Measurements from ENCODE around the gene SLC39A11.

SLC39A11 gene

DNA sequence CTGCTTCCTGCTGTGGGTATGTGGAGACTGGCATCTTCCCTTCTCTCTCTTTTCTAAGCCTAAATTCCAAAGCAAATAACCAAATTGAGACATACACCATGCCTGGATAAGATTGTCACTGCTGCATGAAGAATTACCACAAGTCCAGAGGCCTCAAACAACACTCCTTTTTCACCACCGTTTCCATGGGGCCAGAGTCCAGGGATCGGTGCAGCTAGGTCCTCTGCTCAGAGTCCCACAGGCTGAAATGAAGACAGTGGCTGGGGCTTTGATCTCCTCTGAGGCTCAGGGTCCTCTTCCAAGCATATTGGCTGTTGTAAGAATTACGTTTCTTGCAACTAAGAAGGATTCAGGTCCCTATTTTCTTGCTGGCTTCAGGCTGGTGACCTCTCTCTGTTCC lies 130.4 kb downstream of the SLC39A11 start:
- Histone ChIP-seq H3K36me3 (ENCODE audit: control insufficient read depth in 5 of 5, insufficient read depth in 5 of 5, low read length in 5 of 5) (no peaks in the 10 kb centered on the region), H3K4me1 (ENCODE audit: control insufficient read depth in 5 of 5, insufficient read depth in 5 of 5, low read length in 5 of 5) (no peaks in the 10 kb centered on the region), H3K9me3 (ENCODE audit: control insufficient read depth in 5 of 5, low read length in 5 of 5) (no peaks in the 10 kb centered on the region), H3K9ac (ENCODE audit: low read length in 5 of 5) (no peak overlapping the region), H3K4me3 (ENCODE audit: low read depth in 1 of 5, low read length in 5 of 5) (no peak overlapping the region), H3K27ac (ENCODE audit: low read depth, low read length) (no peak overlapping the region), H3K27me3 (ENCODE audit: control insufficient read depth in 5 of 5, insufficient read depth in 4 of 5, low read length in 5 of 5) (no peaks in the 10 kb centered on the region)

- no peaks in the 10 kb centered on the region for H3K36me3 ChIP-seq (ENCODE audit: control insufficient read depth in 5 of 5, insufficient read depth in 5 of 5, low read length in 5 of 5)
- no peak overlapping the region for H3K27ac ChIP-seq (ENCODE audit: low read depth, low read length)
- H3K27me3 ChIP-seq (ENCODE audit: control insufficient read depth in 5 of 5, insufficient read depth in 4 of 5, low read length in 5 of 5) = no peaks in the 10 kb centered on the region
- H3K4me1 ChIP-seq (ENCODE audit: control insufficient read depth in 5 of 5, insufficient read depth in 5 of 5, low read length in 5 of 5) = peaks cover 0 to 12% (median 5%) of the 10 kb centered on the region in 5 donors
- H3K9ac ChIP-seq (ENCODE audit: low read length in 5 of 5) = no peak overlapping the region
- no peak overlapping the region for H3K4me3 ChIP-seq (ENCODE audit: low read depth in 1 of 5, low read length in 5 of 5)
- H3K9me3 ChIP-seq (ENCODE audit: control insufficient read depth in 5 of 5, low read length in 5 of 5) = no peaks in the 10 kb centered on the region
Measured at GRCh38 chr17:72955391-72956140, 136.9 kb downstream of the SLC39A11 start.

DNA sequence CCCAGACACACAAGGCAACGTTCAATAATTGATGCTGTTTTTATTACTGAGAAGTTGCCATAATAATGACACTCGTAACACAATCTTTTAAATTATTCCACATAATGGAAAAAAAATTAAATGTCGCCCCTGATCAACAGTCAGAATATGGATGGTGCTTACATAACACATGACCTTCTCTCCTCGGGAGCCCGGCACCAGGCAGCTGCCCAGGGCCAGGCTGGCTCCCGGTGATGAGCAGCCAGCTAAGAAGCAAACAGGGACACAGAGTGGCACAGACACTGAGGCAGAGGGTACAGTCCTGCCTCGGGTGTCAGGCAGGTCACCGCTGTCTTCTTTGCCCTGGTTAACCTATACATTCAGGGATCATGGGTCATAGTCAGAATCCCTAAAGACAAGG lies 137.9 kb downstream of the SLC39A11 start:
- H3K27ac ChIP-seq (ENCODE audit: low read depth, low read length) = no peak overlapping the region
- no peaks in the 10 kb centered on the region for H3K36me3 ChIP-seq (ENCODE audit: control insufficient read depth in 5 of 5, insufficient read depth in 5 of 5, low read length in 5 of 5)
- no peak overlapping the region for H3K4me3 ChIP-seq (ENCODE audit: low read depth in 1 of 5, low read length in 5 of 5)
- no peak overlapping the region for H3K9ac ChIP-seq (ENCODE audit: low read length in 5 of 5)
- no peaks in the 10 kb centered on the region for H3K9me3 ChIP-seq (ENCODE audit: control insufficient read depth in 5 of 5, low read length in 5 of 5)
- no peaks in the 10 kb centered on the region for H3K27me3 ChIP-seq (ENCODE audit: control insufficient read depth in 5 of 5, insufficient read depth in 4 of 5, low read length in 5 of 5)
- peaks cover 0 to 12% (median 5%) of the 10 kb centered on the region in 5 donors for H3K4me1 ChIP-seq (ENCODE audit: control insufficient read depth in 5 of 5, insufficient read depth in 5 of 5, low read length in 5 of 5)

- H3K36me3 ChIP-seq (ENCODE audit: control insufficient read depth in 5 of 5, insufficient read depth in 5 of 5, low read length in 5 of 5) = no peaks in the 10 kb centered on the region
- no peaks in the 10 kb centered on the region for H3K27me3 ChIP-seq (ENCODE audit: control insufficient read depth in 5 of 5, insufficient read depth in 4 of 5, low read length in 5 of 5)
- no peak overlapping the region for H3K4me3 ChIP-seq (ENCODE audit: low read depth in 1 of 5, low read length in 5 of 5)
- H3K9ac ChIP-seq (ENCODE audit: low read length in 5 of 5) = no peak overlapping the region
- H3K4me1 ChIP-seq (ENCODE audit: control insufficient read depth in 5 of 5, insufficient read depth in 5 of 5, low read length in 5 of 5) = peaks cover 0 to 12% (median 5%) of the 10 kb centered on the region in 5 donors
- H3K9me3 ChIP-seq (ENCODE audit: control insufficient read depth in 5 of 5, low read length in 5 of 5) = no peaks in the 10 kb centered on the region
- H3K27ac ChIP-seq (ENCODE audit: low read depth, low read length) = no peak overlapping the region
Measured at GRCh38 chr17:72953621-72954020, 138.9 kb downstream of the SLC39A11 start.

DNA sequence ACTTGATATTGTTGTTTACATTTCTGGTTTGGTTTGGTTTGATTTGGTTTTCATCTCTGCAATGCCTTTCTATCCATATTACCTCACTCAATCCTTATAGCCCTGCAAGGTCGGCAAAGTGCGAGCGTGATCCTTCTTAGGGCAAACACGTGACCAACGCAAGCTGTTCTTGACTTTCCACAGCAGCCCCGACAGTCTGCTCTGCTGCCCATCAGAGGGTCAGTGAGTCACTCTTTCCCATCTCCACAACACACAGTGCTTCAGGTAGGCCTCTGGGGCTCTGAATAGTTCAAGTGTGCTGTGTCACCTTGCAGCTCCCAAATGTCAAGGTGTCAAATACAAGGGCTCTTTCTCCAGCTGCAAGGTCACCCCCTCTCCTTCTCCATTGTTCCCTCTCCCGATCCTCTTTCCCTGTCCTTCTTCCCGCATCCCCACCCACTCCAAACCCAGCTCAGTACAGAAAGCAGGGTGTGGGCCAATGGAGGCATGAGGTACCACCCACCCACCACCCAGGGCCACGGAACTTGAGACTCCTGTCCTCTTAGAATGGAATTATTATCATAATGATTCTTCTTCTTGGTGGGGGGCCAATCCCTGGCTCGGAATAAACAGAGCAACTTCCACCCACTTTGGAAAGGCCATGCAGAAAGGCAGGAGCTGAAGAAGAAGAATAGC lies 139.7 kb downstream of the SLC39A11 start:
- Histone ChIP-seq H3K9me3 (ENCODE audit: control insufficient read depth in 5 of 5, low read length in 5 of 5) (no peaks in the 10 kb centered on the region), H3K4me3 (ENCODE audit: low read depth in 1 of 5, low read length in 5 of 5) (no peak overlapping the region), H3K27ac (ENCODE audit: low read depth, low read length) (no peak overlapping the region), H3K9ac (ENCODE audit: low read length in 5 of 5) (no peak overlapping the region), H3K4me1 (ENCODE audit: control insufficient read depth in 5 of 5, insufficient read depth in 5 of 5, low read length in 5 of 5) (peaks cover 0 to 12% (median 5%) of the 10 kb centered on the region in 5 donors), H3K27me3 (ENCODE audit: control insufficient read depth in 5 of 5, insufficient read depth in 4 of 5, low read length in 5 of 5) (no peaks in the 10 kb centered on the region), H3K36me3 (ENCODE audit: control insufficient read depth in 5 of 5, insufficient read depth in 5 of 5, low read length in 5 of 5) (peaks cover 0 to under 1% (median 0%) of the 10 kb centered on the region in 5 donors)

DNA sequence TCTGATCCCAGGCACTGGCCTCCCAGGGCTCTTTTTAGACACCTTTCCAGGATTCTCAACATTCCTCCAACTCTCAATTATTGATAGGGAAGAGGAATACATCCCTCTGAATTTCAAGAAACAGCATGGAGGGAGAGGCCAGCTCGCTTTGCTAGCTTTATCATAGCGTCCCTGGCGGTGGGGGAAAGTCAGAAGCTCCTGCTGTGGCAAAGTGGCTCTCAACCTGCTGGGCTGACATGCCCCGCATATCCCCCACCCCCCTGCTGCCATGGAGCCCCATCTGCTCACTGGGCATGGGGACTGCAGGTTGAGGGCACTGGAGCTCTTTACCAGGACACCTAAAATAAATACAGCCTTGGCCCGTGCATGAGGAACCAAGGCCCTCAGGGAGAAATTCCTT lies 140.3 kb downstream of the SLC39A11 start:
- peaks cover 0 to 5% (median 4%) of the 10 kb centered on the region in 5 donors for H3K36me3 ChIP-seq (ENCODE audit: control insufficient read depth in 5 of 5, insufficient read depth in 5 of 5, low read length in 5 of 5)
- H3K27me3 ChIP-seq (ENCODE audit: control insufficient read depth in 5 of 5, insufficient read depth in 4 of 5, low read length in 5 of 5) = no peaks in the 10 kb centered on the region
- H3K4me3 ChIP-seq (ENCODE audit: low read depth in 1 of 5, low read length in 5 of 5) = no peak overlapping the region
- no peaks in the 10 kb centered on the region for H3K9me3 ChIP-seq (ENCODE audit: control insufficient read depth in 5 of 5, low read length in 5 of 5)
- H3K4me1 ChIP-seq (ENCODE audit: control insufficient read depth in 5 of 5, insufficient read depth in 5 of 5, low read length in 5 of 5) = peaks cover 0 to 12% (median 5%) of the 10 kb centered on the region in 5 donors
- no peak overlapping the region for H3K9ac ChIP-seq (ENCODE audit: low read length in 5 of 5)
- H3K27ac ChIP-seq (ENCODE audit: low read depth, low read length) = no peak overlapping the region

GRCh38 chr17:72950242-72950931 lies 142.1 kb downstream of the SLC39A11 start:
- Histone ChIP-seq H3K4me3 (ENCODE audit: low read depth in 1 of 5, low read length in 5 of 5) (no peak overlapping the region), H3K27ac (ENCODE audit: low read depth, low read length) (no peak overlapping the region), H3K36me3 (ENCODE audit: control insufficient read depth in 5 of 5, insufficient read depth in 5 of 5, low read length in 5 of 5) (peaks cover 0 to 15% (median 9%) of the 10 kb centered on the region in 5 donors), H3K27me3 (ENCODE audit: control insufficient read depth in 5 of 5, insufficient read depth in 4 of 5, low read length in 5 of 5) (no peaks in the 10 kb centered on the region), H3K9ac (ENCODE audit: low read length in 5 of 5) (no peak overlapping the region), H3K9me3 (ENCODE audit: control insufficient read depth in 5 of 5, low read length in 5 of 5) (no peaks in the 10 kb centered on the region), H3K4me1 (ENCODE audit: control insufficient read depth in 5 of 5, insufficient read depth in 5 of 5, low read length in 5 of 5) (peaks cover 0 to 12% (median 5%) of the 10 kb centered on the region in 5 donors)

GRCh38 chr17:72948115-72948514 lies 144.4 kb downstream of the SLC39A11 start:
- H3K27ac ChIP-seq (ENCODE audit: low read depth, low read length) = no peak overlapping the region

DNA sequence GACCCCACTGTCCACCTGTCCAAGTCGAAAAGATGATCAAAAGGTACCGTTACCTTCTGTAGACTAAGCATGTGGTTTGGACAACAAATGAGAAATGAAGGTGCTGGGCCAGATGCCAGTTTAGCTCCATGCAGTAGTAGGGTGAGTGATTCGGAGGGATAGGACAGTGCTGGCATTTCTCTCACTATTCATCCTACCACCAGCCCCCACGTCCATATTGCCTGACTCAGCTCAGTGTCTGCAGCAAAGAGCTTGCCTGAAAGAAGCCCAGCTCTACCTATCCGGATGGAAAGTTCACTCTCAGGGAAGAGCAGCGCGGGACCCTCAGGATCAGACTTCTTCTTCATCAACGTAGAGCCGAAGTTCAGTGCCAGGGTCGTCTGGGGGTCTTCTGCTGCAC lies 145.0 kb downstream of the SLC39A11 start:
- no peak overlapping the region for H3K4me3 ChIP-seq (ENCODE audit: low read depth in 1 of 5, low read length in 5 of 5)
- no peaks in the 10 kb centered on the region for H3K27me3 ChIP-seq (ENCODE audit: control insufficient read depth in 5 of 5, insufficient read depth in 4 of 5, low read length in 5 of 5)
- H3K9ac ChIP-seq (ENCODE audit: low read length in 5 of 5) = no peak overlapping the region
- H3K36me3 ChIP-seq (ENCODE audit: control insufficient read depth in 5 of 5, insufficient read depth in 5 of 5, low read length in 5 of 5) = peaks cover 0 to 18% (median 9%) of the 10 kb centered on the region in 5 donors
- peaks cover 0 to 7% (median 0%) of the 10 kb centered on the region in 5 donors for H3K4me1 ChIP-seq (ENCODE audit: control insufficient read depth in 5 of 5, insufficient read depth in 5 of 5, low read length in 5 of 5)
- no peaks in the 10 kb centered on the region for H3K9me3 ChIP-seq (ENCODE audit: control insufficient read depth in 5 of 5, low read length in 5 of 5)
- no peak overlapping the region for H3K27ac ChIP-seq (ENCODE audit: low read depth, low read length)

More at GRCh38 chr17:72948115-72948514, 144.4 kb downstream of the SLC39A11 start:
- no peaks in the 10 kb centered on the region for H3K9me3 ChIP-seq (ENCODE audit: control insufficient read depth in 5 of 5, low read length in 5 of 5)
- H3K36me3 ChIP-seq (ENCODE audit: control insufficient read depth in 5 of 5, insufficient read depth in 5 of 5, low read length in 5 of 5) = peaks cover 0 to 18% (median 9%) of the 10 kb centered on the region in 5 donors
- no peaks in the 10 kb centered on the region for H3K27me3 ChIP-seq (ENCODE audit: control insufficient read depth in 5 of 5, insufficient read depth in 4 of 5, low read length in 5 of 5)
- peaks cover 0 to 9% (median 0%) of the 10 kb centered on the region in 5 donors for H3K4me1 ChIP-seq (ENCODE audit: control insufficient read depth in 5 of 5, insufficient read depth in 5 of 5, low read length in 5 of 5)
- no peak overlapping the region for H3K9ac ChIP-seq (ENCODE audit: low read length in 5 of 5)
- H3K4me3 ChIP-seq (ENCODE audit: low read depth in 1 of 5, low read length in 5 of 5) = no peak overlapping the region

GRCh38 chr17:72946696-72947095 lies 145.8 kb downstream of the SLC39A11 start:
- Histone ChIP-seq H3K4me3 (ENCODE audit: low read depth in 1 of 5, low read length in 5 of 5) (no peak overlapping the region), H3K27ac (ENCODE audit: low read depth, low read length) (no peak overlapping the region), H3K4me1 (ENCODE audit: control insufficient read depth in 5 of 5, insufficient read depth in 5 of 5, low read length in 5 of 5) (peaks cover 0 to 7% (median 0%) of the 10 kb centered on the region in 5 donors), H3K27me3 (ENCODE audit: control insufficient read depth in 5 of 5, insufficient read depth in 4 of 5, low read length in 5 of 5) (no peaks in the 10 kb centered on the region), H3K9ac (ENCODE audit: low read length in 5 of 5) (no peak overlapping the region), H3K36me3 (ENCODE audit: control insufficient read depth in 5 of 5, insufficient read depth in 5 of 5, low read length in 5 of 5) (peaks cover 0 to 18% (median 9%) of the 10 kb centered on the region in 5 donors), H3K9me3 (ENCODE audit: control insufficient read depth in 5 of 5, low read length in 5 of 5) (no peaks in the 10 kb centered on the region)

Measured in subcutaneous abdominal adipose tissue (tissue), 5 donors.